ENCODE results near the gene TM7SF3.

The TM7SF3 gene

GRCh38 chr12:26989873-26990272 is 24.3 kb downstream of the TM7SF3 start:
- Histone ChIP-seq H4K20me1 (ENCODE audit: insufficient read depth, low read length) (no peaks in the 10 kb centered on the region), H3K79me2 (ENCODE audit: low read length) (no peaks in the 10 kb centered on the region), H3K9me3 (ENCODE audit: insufficient read depth, low read length) (no peaks in the 10 kb centered on the region), H3K9ac (ENCODE audit: low read length) (no peak overlapping the region), H3K27ac (ENCODE audit: low read length) (no peak overlapping the region), H3K4me3 (ENCODE audit: low read length) (no peak overlapping the region), H3K4me2 (ENCODE audit: low read length) (no peak overlapping the region), H3K27me3 (ENCODE audit: low read depth, low read length) (no peaks in the 10 kb centered on the region), H2AFZ (ENCODE audit: low read depth, low read length) (no peak overlapping the region), H3K36me3 (replicated peaks; ENCODE audit: low read depth, low read length) (peaks cover 8% of the 10 kb centered on the region), H3K4me1 (ENCODE audit: low read length) (no peaks in the 10 kb centered on the region)
- TF ChIP-seq EZH2phosphoT487 (IDR thresholded peaks at IDR 0.05; ENCODE audit: low read depth) (no peak), CTCF (IDR thresholded peaks at IDR 0.05; ENCODE audit: low read depth, low read length) (no peak)

DNA sequence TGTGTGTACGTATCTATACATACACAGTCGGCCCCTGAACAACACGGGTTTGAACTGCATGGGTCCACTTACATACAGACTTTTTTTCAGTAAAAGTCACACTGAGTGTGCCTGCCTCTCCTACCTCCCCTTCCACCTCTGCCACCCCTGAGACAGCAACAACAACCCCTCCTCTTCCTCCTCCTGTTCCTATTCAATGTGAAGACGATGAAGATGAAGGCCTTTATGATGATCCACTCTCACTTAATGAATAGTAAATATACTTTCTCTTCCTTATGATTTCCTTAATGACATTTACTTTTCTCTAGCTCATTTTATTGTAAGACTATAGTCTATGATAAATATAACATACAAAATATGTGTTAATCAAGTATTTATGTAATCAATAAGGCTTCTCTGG is 25.5 kb downstream of the TM7SF3 start:
- no peak overlapping the region for H3K9ac ChIP-seq (ENCODE audit: low read length)
- no peaks in the 10 kb centered on the region for H3K4me1 ChIP-seq (ENCODE audit: low read length)
- H3K4me3 ChIP-seq (ENCODE audit: low read length): no peak overlapping the region
- no peaks in the 10 kb centered on the region for H3K79me2 ChIP-seq (ENCODE audit: low read length)
- H3K27me3 ChIP-seq (ENCODE audit: low read depth, low read length): no peaks in the 10 kb centered on the region
- no peak overlapping the region for H3K4me2 ChIP-seq (ENCODE audit: low read length)
- no peak overlapping the region for H2AFZ ChIP-seq (ENCODE audit: low read depth, low read length)
- H3K9me3 ChIP-seq (ENCODE audit: insufficient read depth, low read length): no peaks in the 10 kb centered on the region
- peaks cover 3% of the 10 kb centered on the region for H3K36me3 ChIP-seq (replicated peaks; ENCODE audit: low read depth, low read length)
- TF ChIP-seq CTCF (IDR thresholded peaks at IDR 0.05; ENCODE audit: low read depth, low read length): no peak
- TF ChIP-seq EZH2phosphoT487 (IDR thresholded peaks at IDR 0.05; ENCODE audit: low read depth): no peak
- no peaks in the 10 kb centered on the region for H4K20me1 ChIP-seq (ENCODE audit: insufficient read depth, low read length)
- H3K27ac ChIP-seq (ENCODE audit: low read length): no peak overlapping the region

- no peak overlapping the region for H3K4me2 ChIP-seq (ENCODE audit: low read length)
- no peak for TF ChIP-seq EZH2phosphoT487 (IDR thresholded peaks at IDR 0.05; ENCODE audit: low read depth)
- TF ChIP-seq CTCF (IDR thresholded peaks at IDR 0.05; ENCODE audit: low read depth, low read length): no peak
- H3K27me3 ChIP-seq (ENCODE audit: low read depth, low read length): no peaks in the 10 kb centered on the region
- no peak overlapping the region for H3K9ac ChIP-seq (ENCODE audit: low read length)
- no peak overlapping the region for H3K27ac ChIP-seq (ENCODE audit: low read length)
- H4K20me1 ChIP-seq (ENCODE audit: insufficient read depth, low read length): no peaks in the 10 kb centered on the region
- no peaks in the 10 kb centered on the region for H3K79me2 ChIP-seq (ENCODE audit: low read length)
- H2AFZ ChIP-seq (ENCODE audit: low read depth, low read length): no peak overlapping the region
- no peaks in the 10 kb centered on the region for H3K9me3 ChIP-seq (ENCODE audit: insufficient read depth, low read length)
- no peak overlapping the region for H3K4me3 ChIP-seq (ENCODE audit: low read length)
- H3K36me3 ChIP-seq (replicated peaks; ENCODE audit: low read depth, low read length): peaks cover 3% of the 10 kb centered on the region
- no peaks in the 10 kb centered on the region for H3K4me1 ChIP-seq (ENCODE audit: low read length)
Measured at GRCh38 chr12:26987634-26988424, 26.4 kb downstream of the TM7SF3 start.

DNA sequence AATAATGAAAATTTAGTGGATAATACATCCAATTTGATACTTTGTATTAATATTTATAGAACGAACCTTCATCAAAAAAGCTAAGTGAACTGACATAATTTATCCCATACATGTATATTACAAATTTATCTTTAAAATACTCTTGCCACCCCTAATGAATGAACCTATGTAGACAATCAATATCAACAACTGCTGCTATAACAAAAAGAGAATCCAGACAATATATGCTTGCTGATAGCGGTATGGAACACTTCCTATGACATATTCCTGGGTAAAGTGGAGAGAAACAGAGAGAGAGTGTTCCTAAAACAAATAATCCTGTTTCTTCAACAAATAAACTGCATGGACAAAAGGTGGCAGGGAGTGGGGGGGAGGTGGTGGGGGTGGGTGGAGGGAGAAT is 31.3 kb downstream of the TM7SF3 start:
- H2AFZ ChIP-seq (ENCODE audit: low read depth, low read length): no peak overlapping the region
- no peak overlapping the region for H3K27ac ChIP-seq (ENCODE audit: low read length)
- no peaks in the 10 kb centered on the region for H4K20me1 ChIP-seq (ENCODE audit: insufficient read depth, low read length)
- no peak overlapping the region for H3K4me2 ChIP-seq (ENCODE audit: low read length)
- no peaks in the 10 kb centered on the region for H3K4me1 ChIP-seq (ENCODE audit: low read length)
- no peak overlapping the region for H3K9ac ChIP-seq (ENCODE audit: low read length)
- H3K9me3 ChIP-seq (ENCODE audit: insufficient read depth, low read length): no peaks in the 10 kb centered on the region
- H3K27me3 ChIP-seq (ENCODE audit: low read depth, low read length): no peaks in the 10 kb centered on the region
- TF ChIP-seq CTCF (IDR thresholded peaks at IDR 0.05; ENCODE audit: low read depth, low read length): no peak
- TF ChIP-seq EZH2phosphoT487 (IDR thresholded peaks at IDR 0.05; ENCODE audit: low read depth): no peak
- no peaks in the 10 kb centered on the region for H3K79me2 ChIP-seq (ENCODE audit: low read length)
- H3K4me3 ChIP-seq (ENCODE audit: low read length): no peak overlapping the region
- peaks cover 7% of the 10 kb centered on the region for H3K36me3 ChIP-seq (replicated peaks; ENCODE audit: low read depth, low read length)
